GM12865 (cell line): ENCODE data around the gene LRRC4C.

Experiments used
- DNase-seq: peaks from one replicate; pipeline ENCODE4 v3.0.0; 2010; ENCODE audit warnings: low read depth
- H3K4me3 ChIP-seq: 2 replicates; pipeline ENCODE4 v1.5.1; 2011; ENCODE audit warnings: mild to moderate bottlenecking, low read depth, low read length, control low read depth
- TF ChIP-seq, protein P1 (sequence below): IDR thresholded peaks from 2 replicates; pipeline ENCODE4 v1.5.1; 2011; ENCODE audit warnings: low read length, control low read depth, low read depth, inconsistent platforms; ENCODE audit not compliant: insufficient read depth; ENCODE audit errors: missing control alignments

Gene LRRC4C

DNA sequence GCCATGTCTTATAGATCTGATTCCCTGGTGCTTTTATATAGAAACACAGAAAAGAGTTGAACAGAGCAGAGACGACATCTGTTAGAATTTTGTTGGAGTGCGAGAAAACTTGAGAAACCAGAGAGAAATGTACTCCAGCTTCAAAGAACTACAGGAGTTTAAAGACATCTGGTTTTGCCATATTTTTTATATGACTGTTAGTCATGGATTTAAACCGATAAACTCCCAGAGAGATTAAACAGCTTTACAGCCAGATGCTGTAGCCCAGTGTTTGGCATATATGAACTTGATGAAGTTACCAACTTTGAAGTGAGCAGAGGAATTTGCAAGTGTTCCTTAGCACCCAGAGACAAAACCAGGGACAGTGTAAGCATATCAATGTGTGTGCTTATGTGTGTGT lies 1083.1 kb downstream of the LRRC4C start:
- TF ChIP-seq, protein P1, sequence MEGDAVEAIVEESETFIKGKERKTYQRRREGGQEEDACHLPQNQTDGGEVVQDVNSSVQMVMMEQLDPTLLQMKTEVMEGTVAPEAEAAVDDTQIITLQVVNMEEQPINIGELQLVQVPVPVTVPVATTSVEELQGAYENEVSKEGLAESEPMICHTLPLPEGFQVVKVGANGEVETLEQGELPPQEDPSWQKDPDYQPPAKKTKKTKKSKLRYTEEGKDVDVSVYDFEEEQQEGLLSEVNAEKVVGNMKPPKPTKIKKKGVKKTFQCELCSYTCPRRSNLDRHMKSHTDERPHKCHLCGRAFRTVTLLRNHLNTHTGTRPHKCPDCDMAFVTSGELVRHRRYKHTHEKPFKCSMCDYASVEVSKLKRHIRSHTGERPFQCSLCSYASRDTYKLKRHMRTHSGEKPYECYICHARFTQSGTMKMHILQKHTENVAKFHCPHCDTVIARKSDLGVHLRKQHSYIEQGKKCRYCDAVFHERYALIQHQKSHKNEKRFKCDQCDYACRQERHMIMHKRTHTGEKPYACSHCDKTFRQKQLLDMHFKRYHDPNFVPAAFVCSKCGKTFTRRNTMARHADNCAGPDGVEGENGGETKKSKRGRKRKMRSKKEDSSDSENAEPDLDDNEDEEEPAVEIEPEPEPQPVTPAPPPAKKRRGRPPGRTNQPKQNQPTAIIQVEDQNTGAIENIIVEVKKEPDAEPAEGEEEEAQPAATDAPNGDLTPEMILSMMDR: no peak
- no peak for DNase-seq
- no peak overlapping the region for H3K4me3 ChIP-seq

DNA sequence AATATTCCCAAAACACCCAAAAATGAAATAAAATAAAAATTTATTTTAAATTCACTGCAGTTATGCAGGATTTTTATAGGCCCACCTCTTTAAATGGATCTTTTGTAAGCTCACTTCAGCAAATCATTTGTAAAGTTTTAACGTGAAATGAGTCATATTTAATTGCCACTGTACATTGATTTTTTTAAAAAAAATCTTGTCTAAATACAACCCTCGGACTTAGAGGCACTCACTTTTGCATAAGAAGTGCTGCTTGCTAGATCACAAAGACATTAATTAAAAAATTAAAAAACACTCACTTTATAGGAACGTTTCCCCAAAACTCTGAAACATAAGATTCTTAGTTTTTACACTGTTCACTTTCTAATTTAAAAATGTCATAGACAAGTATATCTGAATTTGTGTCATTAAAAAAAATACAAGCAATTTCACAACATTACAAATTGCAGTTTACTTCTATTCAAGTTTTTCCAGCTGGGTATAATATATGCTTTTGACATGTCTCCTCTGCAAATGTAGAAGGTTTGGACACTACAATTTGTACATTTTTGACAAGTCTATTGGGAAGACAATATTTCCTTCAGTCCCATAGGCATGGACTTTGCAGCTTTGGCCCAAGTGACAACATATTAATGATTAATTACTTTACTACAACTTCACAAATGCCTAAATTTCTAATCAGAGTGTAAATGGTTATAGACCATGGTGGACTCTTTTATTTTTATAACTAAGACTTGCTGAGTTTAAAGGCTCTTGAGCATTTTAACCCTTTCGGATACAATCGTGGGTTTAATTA lies 1088.4 kb downstream of the LRRC4C start:
- no peak overlapping the region for H3K4me3 ChIP-seq
- TF ChIP-seq, protein P1: no peak
- DNase-seq: no peak

GRCh38 chr11:40360206-40360798 lies 1099.2 kb downstream of the LRRC4C start:
- H3K4me3 ChIP-seq: no peak overlapping the region
- no peak for DNase-seq
- TF ChIP-seq, protein P1: no peak

GRCh38 chr11:40354121-40354520 lies 1105.3 kb downstream of the LRRC4C start:
- no peak overlapping the region for H3K4me3 ChIP-seq
- TF ChIP-seq, protein P1: no peak
- no peak for DNase-seq

- TF ChIP-seq, protein P1: no peak
- H3K4me3 ChIP-seq: no peak overlapping the region
- no peak for DNase-seq
These were observed 1118.5 kb downstream of the LRRC4C start for GRCh38 chr11:40340911-40341310.

- TF ChIP-seq, protein P1: no peak
- no peak for DNase-seq
- H3K4me3 ChIP-seq: no peak overlapping the region
These were observed 1120.7 kb downstream of the LRRC4C start for GRCh38 chr11:40338739-40339138.
